ENCODE data around the gene JUP.
"Not testable (repeated sequence)": the region's sequence is repeated elsewhere in the genome, so short reads cannot be mapped to it uniquely, and the experiment has no call there.

Gene JUP

GRCh38 chr17:41777157-41777573 lies 9.3 kb downstream of the JUP start:
- TF ChIP-seq CTCF (IDR thresholded peaks at IDR 0.05; ENCODE audit: control insufficient read depth, extremely low read depth, insufficient read depth) = 0 out of 2 replicates have a peak, but pooled peaks have one; percentile 11
- DNase-seq (ENCODE audit: low read depth) = no peak
- H3K4me3 ChIP-seq (ENCODE audit: low read depth, low read length) = 0 out of 2 replicates have a peak overlapping the region, but pooled peaks have one; percentile 25

- H3K4me3 ChIP-seq (ENCODE audit: low read depth, low read length); DNase-seq (ENCODE audit: low read depth): not testable (repeated sequence)
Observed at GRCh38 chr17:41776262-41776900, 10.1 kb downstream of the JUP start.

- H3K4me3 ChIP-seq (ENCODE audit: low read depth, low read length) = no peak overlapping the region
- no peak for TF ChIP-seq CTCF (IDR thresholded peaks at IDR 0.05; ENCODE audit: control insufficient read depth, extremely low read depth, insufficient read depth)
- no peak for DNase-seq (ENCODE audit: low read depth)
Observed at GRCh38 chr17:41775394-41776226, 10.9 kb downstream of the JUP start.

- DNase-seq (ENCODE audit: low read depth) = no peak
- TF ChIP-seq CTCF (IDR thresholded peaks at IDR 0.05; ENCODE audit: control insufficient read depth, extremely low read depth, insufficient read depth) = no peak
- H3K4me3 ChIP-seq (ENCODE audit: low read depth, low read length) = no peak overlapping the region
Observed at GRCh38 chr17:41773731-41774193, 12.7 kb downstream of the JUP start.

GRCh38 chr17:41773190-41773588 lies 13.3 kb downstream of the JUP start:
- H3K4me3 ChIP-seq (ENCODE audit: low read depth, low read length) = 0 out of 2 replicates have a peak overlapping the region, but pooled peaks have one; percentile 30
- peak; percentile 81 for DNase-seq (ENCODE audit: low read depth)
- no peak for TF ChIP-seq CTCF (IDR thresholded peaks at IDR 0.05; ENCODE audit: control insufficient read depth, extremely low read depth, insufficient read depth)

- no peak for DNase-seq (ENCODE audit: low read depth)
- H3K4me3 ChIP-seq (ENCODE audit: low read depth, low read length) = peak overlapping the region; percentile 30; the same call in 1 of the 2 replicates
- no peak for TF ChIP-seq CTCF (IDR thresholded peaks at IDR 0.05; ENCODE audit: control insufficient read depth, extremely low read depth, insufficient read depth)
Observed at GRCh38 chr17:41772586-41773189, 13.8 kb downstream of the JUP start.

- no peak for TF ChIP-seq CTCF (IDR thresholded peaks at IDR 0.05; ENCODE audit: control insufficient read depth, extremely low read depth, insufficient read depth)
- H3K4me3 ChIP-seq (ENCODE audit: low read depth, low read length) = peak overlapping the region; percentile 30
- peak; percentile 77 for DNase-seq (ENCODE audit: low read depth)
Observed at GRCh38 chr17:41772218-41772585, 14.3 kb downstream of the JUP start.

Data from LNCaP clone FGC (cell line).